HG03103 (cell line): ENCODE data around the gene DOCK2.

ENCODE experiments used
- ATAC-seq: cut with Tn5 transposase; IDR thresholded peaks from one replicate; pipeline ENCODE4 v1.9.1; 2021; ENCODE audit warnings: low read depth; ENCODE audit not compliant: unreplicated experiment

The DOCK2 gene

DNA sequence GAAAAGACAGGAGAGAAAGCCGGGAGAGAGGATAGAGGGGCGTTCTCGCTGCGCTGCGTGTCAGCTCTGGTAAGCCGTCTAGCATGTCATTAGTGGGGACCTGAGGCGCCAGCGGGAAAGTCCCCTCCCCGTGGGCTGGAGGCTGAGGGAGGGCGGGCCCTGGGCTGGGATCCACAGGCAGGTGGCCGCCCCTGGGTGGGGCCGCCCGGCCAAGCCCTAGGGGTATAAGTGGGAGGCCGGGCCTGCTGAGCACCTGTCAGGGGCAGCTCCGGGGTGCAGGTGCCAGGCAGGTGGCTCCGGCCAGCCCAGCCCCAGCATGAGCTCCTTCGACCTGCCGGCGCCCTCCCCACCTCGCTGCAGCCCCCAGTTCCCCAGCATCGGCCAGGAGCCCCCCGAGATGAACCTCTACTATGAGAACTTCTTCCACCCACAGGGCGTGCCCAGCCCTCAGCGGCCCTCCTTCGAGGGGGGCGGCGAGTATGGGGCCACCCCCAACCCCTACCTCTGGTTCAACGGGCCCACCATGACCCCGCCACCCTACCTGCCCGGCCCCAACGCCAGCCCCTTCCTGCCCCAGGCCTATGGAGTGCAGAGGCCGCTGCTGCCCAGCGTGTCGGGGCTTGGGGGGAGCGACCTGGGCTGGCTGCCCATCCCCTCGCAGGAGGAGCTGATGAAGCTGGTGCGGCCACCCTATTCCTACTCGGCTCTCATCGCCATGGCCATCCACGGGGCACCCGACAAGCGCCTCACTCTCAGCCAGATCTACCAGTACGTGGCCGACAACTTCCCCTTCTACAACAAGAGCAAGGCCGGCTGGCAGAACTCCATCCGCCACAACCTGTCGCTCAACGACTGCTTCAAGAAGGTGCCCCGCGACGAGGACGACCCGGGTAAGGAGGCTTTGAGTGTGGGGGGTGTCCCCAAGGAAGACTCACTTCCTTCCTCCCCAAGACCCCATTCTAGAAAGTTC is 468.9 kb downstream of the DOCK2 start, which contains the start of gene FOXI1:
Gene FOXI1, plus strand, starts transcription at position 256 of the 970 bp plus-strand sequence. Its CDS starts 61 bp downstream, at position 317.
- ATAC-seq, result no peak

DNA sequence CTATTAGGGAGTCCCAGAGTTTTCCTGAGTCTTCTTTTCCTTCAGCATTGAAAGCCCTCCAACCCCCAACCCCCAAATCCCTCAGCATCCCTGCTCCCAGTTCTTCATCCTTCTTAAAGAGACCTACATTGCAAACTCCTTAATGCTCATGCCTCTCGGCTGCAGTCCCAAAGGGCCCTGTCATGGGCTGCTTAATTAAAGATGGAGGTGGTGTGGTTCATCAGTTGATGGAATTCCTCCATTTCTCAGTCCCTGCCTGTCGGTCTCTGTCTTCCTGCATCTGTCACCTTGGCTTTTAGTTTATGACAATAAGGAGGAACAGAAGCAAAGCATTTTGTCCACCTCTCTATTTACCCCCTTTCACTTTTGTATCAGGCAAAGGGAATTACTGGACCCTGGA is 470.6 kb downstream of the DOCK2 start:
- ATAC-seq, result no peak

DNA sequence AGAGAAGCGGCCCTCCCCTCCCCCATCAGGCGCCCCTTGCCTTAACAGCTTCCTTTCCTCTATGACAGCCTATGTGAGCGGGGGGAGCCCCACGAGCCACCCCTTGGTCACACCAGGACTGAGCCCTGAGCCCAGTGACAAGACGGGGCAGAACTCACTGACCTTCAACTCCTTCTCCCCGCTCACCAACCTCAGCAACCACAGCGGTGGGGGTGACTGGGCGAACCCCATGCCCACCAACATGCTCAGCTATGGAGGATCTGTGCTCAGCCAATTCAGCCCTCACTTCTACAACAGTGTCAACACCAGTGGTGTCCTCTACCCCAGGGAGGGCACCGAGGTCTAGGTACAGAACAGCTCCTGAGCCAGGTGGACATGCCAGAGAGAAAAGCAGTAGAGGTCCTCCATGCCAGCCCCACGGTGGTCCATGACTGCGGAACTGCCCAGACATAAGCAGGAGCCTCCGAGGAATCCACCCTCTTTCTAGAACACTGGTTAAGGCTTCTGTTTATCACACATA is 471.3 kb downstream of the DOCK2 start:
- no peak for ATAC-seq

DNA sequence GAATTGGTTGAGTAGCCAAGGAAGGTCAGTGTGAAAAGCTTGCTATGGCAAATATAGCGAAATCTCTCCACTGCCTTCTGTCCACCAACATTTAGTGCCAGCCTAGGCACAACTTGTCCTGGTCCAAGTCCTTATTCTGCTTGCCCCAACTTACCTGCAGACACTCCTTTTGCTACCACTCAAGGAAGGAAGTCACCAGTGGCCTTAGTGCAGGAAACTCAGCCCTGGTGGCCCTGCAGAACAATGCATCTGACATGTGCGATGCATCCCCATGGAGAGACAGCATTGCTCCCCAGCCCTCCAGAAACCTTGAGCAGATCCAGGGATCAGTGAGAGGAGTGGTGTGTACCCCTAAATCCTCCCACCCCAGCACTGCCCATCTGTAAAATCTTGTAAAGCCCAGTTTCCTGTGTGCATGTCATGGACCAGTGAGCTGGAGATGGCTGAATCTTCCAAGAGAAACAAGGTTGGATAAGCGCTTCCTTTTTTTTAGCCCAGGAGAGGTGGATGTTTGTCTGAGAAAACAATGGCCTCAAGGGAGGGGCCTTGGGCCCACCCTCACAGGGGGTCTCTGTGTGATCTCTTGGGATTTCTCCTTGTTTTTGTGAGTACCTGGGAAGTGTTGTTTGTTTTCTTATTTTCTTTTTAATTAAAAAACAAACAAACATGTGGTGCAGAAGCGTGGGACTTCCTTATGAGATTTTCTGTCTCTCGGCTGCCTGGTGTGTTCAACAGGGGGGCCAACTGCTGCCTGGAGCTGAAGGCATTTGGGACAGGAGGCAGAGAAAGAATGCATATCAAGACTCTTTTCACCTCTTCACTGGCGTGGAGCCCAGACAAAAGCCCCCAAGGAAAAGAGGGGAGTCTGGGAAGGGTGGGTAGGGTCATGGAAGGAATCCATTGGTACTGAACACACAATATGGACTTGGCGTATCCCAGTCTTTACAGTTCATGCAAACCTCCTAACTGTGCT is 472.3 kb downstream of the DOCK2 start:
- no peak for ATAC-seq

DNA sequence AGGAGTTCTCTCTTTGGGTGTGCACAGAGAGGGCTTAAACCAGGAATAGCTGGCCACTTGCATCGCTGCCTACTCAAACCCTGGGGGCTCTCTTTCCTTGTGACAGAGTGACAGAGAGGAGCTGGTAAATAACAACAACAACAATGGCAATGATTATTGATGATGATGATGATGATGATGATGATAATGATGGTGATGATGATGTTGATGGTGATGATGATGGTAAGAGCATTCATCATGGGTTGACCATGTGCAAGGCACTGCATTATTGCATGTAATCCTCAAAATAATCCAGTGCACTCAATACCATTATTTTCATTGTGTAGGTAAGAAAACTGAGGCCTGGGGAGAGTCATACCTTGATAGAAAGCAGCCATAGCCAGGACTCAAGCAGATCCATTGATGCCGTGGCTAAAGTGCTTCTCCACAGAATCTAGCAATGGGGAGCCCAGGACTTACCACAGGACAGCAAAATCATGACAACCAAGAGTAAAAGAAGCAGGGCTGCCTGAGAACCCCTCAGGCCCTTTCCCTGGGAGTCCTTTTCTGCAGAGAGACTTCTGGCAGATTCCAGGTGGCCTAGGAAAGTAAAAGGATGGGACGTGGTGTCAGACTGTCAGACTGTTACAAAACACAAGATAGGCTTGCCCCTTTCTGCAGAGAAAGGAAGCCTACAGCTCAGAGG is 473.5 kb downstream of the DOCK2 start:
- no peak for ATAC-seq

DNA sequence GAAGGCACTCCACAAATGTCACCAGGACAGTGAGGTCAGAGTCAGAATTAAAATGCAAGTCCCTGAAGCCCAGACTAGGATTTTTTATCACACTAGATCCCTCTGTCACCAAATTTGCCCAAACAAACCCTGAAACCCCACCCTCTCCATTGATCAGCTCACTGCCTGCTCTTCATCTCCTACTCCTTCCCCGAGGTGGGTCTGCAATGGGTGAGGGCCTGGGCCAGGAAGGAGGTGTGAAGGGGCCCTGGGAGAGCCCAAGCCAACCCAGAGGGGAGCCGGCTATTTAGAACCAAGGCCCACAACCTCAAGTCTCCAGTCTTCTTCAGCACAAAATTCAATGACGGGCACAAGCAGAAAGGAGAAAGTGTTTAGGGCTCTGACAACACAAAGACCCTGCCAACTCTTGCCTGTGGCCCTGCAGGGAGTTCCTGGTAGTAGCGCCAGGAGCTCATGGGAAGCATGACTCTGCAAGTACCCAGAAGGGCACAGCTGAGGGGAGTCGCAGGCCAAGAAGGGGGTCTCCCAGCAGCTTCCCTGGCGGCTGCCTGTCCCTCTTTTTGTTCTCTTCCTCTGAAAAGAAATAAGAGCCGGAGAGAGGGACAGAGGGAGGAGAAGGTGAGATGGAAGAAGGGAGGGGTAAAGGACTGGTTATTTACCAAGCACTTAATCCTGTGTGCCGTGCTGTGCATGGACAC is 474.2 kb downstream of the DOCK2 start:
- ATAC-seq, result no peak

DNA sequence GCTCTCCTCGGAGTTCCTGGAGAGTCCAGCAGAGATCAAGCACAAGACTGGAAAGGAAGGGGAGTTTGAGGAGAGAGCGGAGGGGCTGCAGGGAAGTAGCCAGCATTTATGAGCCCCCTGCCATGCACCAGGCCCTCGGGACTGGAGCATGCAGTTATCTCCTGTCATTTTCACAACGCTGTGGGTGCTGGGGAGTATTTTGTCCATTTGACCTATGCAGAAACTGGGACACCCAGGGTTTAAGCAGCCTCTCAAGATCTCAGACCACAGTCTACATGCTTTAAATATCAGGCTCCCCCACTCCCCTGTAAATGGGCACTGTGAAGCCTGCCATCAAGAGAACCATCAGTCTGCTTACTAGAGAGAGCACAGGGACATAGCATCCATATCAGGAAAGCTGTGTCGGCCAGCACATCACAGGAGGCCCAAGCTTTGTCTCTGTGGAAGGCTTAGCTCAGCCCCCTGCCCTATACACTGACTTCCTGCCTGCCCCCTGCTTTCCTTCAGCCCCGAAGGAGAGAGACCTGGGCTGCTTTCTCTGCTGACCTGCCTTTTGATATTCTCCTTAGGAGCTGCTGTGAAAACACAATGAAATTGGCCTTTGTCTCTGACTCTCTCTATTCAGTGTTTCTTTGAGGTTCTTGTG is 475.9 kb downstream of the DOCK2 start:
- ATAC-seq, result no peak

DNA sequence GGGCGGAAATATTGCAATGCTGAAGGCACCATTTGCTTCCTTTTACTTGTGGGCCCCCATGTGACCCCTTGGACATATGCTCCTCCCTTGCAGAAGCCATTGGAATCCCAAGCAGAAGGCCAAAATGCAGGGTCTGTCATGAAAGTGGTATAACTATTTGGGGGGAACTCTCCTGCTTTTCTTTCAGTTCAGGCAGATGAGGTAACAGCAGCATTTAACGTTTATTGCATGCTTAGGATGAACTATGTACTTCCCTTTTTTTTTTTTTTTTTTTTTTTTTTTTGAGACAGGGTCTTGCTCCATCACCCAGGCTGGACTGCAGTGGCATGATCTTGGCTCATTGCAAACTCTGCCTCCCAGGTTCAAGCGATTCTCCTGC is 476.4 kb downstream of the DOCK2 start:
- ATAC-seq, result no peak

DNA sequence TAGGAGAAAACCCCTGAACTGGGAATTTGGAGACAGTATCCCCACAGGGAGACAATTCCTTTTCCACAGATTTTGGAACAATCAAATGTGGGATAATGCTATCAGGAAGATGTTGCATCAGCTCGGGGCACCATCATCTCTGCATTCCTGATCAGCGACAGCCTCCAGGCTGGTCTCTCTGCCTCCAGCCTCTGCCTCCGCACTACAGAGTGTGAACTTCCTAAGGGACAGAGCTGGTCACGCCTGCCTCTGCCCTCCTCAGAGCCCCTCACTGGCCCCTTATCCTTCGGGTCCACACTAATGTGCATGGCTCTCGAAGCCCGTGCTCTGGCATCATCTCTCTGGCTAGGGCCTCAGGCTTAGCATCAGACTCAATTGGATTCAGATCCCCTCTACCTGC is 477.2 kb downstream of the DOCK2 start:
- no peak for ATAC-seq

DNA sequence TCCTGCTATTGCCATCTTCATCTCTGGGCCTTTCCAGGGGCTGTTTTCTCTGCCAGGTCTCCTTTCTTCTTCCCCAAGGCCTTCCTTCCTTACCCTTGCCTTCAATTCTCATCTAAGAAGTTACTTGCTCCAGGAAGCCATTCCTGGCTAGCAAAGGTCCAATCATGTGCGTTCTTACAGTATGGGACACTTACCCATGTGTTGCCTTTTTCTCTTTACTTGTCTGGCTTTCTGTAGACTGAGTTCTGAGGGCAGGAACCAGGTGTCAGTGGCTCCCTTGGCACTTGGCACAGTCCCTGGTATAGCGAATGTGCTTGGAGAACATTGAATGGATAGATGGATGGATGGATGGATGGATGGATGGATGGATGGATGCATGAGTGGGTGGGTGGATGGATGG is 478.9 kb downstream of the DOCK2 start:
- ATAC-seq, result no peak

DNA sequence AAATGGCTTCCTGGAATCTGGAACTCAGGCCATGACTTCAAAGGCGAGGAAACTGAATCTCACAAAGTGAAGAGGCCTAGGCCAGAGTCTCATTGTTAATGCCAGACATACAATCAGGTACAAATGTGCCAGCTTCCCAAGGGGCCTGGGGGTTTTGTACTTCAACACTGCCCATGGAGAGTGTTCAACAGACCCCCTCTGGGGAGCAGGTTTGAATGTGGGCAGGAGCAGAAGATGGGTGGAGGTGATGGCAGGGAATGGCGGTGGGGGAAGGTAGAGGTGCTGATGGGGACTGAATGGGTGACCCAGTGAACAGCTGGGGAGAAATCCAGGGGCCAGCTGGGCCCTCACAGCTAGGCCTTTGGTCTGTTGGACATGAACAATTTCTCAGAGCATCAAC is 480.7 kb downstream of the DOCK2 start:
- no peak for ATAC-seq

DNA sequence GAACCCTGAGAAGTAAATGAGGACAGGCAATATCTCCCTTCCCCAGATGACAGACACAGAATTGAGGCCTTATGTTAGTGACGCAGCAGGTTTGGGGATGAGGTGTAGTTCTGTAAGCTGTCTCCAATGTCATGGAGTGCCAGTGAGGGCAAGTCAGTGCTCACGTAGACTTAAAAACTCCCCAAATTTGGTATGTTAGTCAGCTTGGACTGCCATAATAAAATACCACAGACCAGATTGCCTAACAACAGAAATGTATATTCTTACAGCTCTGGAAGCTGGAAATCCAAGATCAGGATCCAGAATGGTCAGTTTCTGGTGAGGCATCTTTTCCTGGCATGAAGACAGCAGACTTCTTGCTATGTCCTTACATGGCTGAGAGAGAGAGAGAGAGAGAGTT is 483.5 kb downstream of the DOCK2 start:
- ATAC-seq, result no peak

DNA sequence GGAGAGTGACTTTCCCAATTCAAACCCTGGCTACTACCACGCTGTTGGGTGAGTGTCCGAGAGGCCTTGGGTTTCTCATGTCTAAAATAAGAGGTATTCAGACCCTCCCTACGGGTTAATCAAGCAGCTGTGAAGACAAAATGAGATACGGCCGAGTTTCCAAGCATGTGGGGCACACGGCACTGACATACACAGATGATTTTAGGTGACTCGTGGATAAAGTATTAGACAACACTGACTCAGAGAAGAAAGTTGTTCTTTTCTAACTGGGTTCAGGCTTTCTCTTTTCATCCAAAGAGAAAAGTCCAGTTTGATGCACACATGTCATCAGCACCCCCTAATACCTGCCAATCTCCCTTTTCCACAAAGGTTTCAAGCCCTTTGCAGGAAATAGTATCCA is 484.2 kb downstream of the DOCK2 start:
- no peak for ATAC-seq

DNA sequence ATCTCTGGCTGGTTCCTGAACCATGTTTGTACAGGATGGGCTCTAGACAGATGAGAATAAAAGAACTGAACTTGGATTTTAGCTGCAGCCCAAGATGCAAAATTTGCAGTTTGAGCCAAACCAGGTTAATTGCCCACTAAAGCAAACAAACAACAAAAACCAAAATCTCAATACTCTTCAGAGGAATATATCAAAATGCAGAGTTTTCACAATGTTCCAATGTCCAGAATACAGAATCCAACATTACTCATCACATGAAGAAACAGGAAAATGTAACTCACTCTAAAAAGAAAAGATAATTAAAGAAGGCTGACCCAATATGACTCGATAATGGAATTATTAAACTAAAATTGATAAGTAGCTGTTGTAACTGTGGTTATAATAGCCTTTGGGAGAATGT is 489.0 kb downstream of the DOCK2 start:
- no peak for ATAC-seq

DNA sequence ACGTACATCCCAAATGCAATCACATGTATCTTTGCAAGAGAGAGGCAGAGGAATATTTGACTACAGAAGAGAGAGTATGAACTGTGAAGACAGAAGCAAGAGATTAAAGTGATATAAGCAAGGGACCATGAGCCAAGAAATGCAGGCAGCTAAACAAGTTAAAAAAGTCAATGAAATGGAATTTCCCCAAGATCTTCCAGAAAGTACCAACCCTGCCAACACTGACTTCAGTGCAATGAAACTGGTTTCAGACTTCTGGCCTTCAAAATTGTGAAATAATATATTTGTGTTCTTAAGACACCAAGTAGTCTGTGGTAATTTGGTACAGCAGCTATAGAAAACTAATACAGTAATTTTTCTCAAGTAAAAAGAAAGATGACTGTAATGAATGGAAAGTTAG is 489.6 kb downstream of the DOCK2 start:
- ATAC-seq, result no peak

DNA sequence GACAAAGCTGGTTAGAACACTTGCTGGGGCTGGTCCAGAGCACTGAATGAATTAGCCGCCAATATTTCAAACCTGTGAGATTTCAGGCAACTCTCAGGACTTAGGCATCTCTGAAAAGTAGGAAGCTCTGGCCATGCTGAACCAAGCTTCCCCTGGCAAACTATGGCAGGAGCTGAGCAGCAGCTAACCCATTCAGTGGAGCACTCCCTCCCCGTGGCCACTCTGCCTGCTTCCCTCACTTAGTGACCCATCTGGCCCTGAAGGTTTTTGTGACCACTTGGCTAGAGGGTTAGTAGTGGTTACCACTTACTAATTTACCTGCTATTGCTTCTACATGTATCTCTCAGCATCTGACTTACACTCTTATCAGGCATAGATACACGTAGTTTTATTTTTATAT is 494.2 kb downstream of the DOCK2 start:
- ATAC-seq, result no peak

DNA sequence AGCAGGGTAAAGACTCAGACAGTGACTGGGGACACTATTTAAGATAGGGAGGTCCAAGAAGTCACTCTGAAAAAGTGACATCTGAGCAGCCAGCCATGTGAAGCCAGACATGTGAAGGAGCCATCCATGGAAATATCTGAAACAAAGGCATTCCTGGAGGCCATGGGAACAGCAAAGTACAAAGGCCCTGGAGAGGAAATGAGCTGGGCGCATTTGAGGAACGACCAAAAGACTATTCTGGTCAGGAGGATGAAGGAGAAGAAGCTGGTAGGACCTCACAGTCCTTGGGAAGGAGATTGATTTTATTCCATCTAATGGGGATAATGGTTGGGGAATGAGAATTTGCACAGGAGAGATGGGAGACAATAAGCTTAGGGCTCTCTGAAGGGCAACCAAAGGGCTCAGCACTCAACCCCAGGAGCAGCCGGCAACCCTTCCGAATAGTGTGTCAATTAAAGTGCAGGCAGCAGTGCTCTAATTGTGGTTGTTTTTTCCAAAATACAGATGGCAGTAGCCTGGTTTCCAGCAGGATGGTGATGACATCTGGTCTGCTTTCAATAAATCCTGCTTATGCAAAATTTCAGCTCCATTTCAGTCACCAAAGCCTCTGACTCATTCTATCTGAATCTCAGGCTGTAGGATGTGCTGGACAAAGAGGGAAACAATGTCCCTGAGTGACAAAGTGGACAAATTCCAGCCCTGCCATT is 495.3 kb downstream of the DOCK2 start:
- no peak for ATAC-seq
